LNCaP clone FGC (cell line): ENCODE results near the gene NFIB.

Experiments
- DNase-seq: peaks from one replicate; pipeline ENCODE4 v3.0.0-alpha.2; 2011; ENCODE audit warnings: low read depth
- H3K4me3 ChIP-seq: 2 replicates; pipeline ENCODE4 v1.5.1; 2011; ENCODE audit warnings: mild to moderate bottlenecking, low read depth, low read length, control low read depth
- TF ChIP-seq, protein P1 (sequence below): IDR thresholded peaks from 2 replicates; pipeline ENCODE4 v1.5.1; 2012; ENCODE audit warnings: mild to moderate bottlenecking; ENCODE audit not compliant: control insufficient read depth, insufficient read depth; ENCODE audit errors: extremely low read depth

Gene NFIB

DNA sequence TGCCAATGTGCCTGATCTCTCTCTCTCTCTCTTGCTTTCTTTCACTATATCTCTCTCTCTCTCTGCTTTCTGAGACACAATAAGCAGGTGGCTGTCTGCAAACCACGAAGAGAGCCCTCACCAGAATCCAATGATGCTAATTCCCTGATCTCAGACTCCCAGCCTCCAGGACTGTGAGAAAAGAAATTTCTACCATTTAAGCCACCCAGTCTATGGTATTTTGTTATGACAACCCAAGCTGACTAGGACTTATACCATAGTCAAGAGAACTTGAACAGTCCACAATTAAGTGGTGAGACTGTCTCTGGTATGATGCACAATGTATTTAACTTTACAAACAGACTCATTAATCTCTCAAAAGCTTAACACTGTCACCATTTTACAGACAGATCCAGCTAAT lies 67.0 kb downstream of the NFIB start:
- TF ChIP-seq, protein P1, sequence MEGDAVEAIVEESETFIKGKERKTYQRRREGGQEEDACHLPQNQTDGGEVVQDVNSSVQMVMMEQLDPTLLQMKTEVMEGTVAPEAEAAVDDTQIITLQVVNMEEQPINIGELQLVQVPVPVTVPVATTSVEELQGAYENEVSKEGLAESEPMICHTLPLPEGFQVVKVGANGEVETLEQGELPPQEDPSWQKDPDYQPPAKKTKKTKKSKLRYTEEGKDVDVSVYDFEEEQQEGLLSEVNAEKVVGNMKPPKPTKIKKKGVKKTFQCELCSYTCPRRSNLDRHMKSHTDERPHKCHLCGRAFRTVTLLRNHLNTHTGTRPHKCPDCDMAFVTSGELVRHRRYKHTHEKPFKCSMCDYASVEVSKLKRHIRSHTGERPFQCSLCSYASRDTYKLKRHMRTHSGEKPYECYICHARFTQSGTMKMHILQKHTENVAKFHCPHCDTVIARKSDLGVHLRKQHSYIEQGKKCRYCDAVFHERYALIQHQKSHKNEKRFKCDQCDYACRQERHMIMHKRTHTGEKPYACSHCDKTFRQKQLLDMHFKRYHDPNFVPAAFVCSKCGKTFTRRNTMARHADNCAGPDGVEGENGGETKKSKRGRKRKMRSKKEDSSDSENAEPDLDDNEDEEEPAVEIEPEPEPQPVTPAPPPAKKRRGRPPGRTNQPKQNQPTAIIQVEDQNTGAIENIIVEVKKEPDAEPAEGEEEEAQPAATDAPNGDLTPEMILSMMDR: no peak
- no peak for DNase-seq
- no peak overlapping the region for H3K4me3 ChIP-seq

DNA sequence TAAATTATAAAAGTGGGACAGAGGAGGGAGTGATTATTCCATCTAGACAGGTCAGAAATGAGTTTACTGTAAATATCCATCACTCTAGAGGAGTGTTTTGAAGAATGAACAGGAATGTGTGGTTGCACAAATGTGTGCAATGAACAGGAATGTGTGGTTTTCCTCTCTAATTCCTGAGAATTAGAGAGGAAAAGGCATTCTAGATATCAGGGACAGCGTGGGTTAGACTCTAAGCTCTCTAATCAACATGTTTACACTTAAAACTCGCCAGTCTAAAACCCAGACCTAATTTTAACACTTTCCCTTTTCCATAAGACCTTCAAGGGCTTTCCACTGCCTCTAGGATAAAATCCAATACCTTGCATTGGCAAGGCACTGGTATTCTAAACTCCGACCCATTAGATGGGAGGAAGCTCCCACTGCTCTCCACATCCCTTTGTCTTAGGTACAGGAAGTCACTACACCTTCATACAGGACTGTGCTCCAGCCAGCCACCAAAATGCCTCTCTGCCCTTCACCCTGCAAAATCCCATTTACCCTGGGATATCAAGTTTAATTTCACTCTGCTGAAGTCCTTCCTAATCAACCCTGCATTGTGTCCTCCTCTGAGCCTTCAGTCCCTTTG lies 67.9 kb downstream of the NFIB start:
- no peak overlapping the region for H3K4me3 ChIP-seq
- no peak for DNase-seq
- TF ChIP-seq, protein P1: no peak

DNA sequence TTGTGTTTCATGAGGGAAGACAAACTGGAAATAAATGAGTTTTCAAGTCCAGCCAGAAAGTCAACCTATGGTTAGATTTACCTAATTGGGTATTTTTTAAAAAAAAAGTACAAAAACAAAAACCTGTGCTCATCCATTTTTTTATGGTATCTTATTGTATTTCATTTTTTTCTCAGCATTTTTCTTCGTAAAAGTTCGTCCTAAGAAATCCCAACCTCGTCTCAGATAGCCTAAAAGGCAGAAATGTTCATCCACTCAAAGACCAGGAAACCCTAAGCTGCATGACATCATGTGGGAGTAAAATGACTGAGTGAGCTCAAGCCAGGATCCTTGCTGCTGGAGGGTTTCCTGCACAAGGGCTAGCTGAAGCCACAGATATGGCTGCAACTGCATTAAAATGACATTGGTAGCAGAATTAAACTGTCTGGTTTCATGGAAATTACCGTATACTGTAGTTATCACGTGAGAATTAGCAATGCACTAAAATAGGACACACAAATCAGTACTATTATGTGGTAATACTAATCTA lies 70.4 kb downstream of the NFIB start:
- no peak for DNase-seq
- TF ChIP-seq, protein P1: no peak
- H3K4me3 ChIP-seq: no peak overlapping the region

GRCh38 chr9:14242150-14242805 lies 71.7 kb downstream of the NFIB start:
- TF ChIP-seq, protein P1: no peak
- H3K4me3 ChIP-seq: no peak overlapping the region
- no peak for DNase-seq

DNA sequence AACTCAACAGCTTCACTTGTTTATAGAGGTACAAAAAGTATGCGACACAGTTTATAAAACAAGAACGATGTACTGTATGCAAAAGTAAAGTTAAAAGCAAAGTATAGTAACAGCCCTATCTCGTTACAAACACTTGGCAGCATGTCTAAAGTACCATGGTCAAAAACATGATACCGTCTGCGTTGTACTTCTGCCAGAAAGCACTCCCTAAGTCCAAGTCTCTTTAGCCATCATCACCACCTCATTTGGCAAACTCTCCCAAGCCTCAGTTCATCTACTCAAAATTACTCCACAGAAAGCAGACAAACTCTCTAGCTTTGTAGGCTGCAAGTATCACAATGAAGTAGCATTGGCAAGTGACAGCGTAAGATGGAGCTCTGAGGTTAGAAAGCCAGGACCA lies 73.4 kb downstream of the NFIB start:
- TF ChIP-seq, protein P1: no peak
- no peak overlapping the region for H3K4me3 ChIP-seq
- no peak for DNase-seq

- TF ChIP-seq, protein P1: no peak
- DNase-seq: no peak
- H3K4me3 ChIP-seq: no peak overlapping the region
These were observed 75.4 kb downstream of the NFIB start for GRCh38 chr9:14238518-14238917.
